Measurements from ENCODE around the gene GLRB. TPM values are rescaled to one million over a fixed set of nuclear protein-coding genes. Genes with fewer than 3 reads are reported as not detected.

Gene GLRB
- polyA plus RNA-seq, 2 of the 4 experiments (the other 2 are of a cell fraction): 1.8 to 3.1 TPM

GRCh38 chr4:157196046-157196445 is 120.1 kb downstream of the GLRB start:
- DNase-seq (ENCODE audit: low read depth in 1 of 2, low spot score in 1 of 2) (no peak), FAIRE-seq (no peak), ATAC-seq (no peak)
- WGBS (ENCODE audit: missing lambda C conversion rate): 30% methylated on average over 1 of the region's 1 CpG
- ChIA-PET CTCF (interaction anchor here (1.2 kb wide), 1 partner anchor 8 kb away, joined by 7 read pairs; no protein-coding TSS in a partner anchor), POLR2A (no interaction called here)
- H3K27ac ChIP-seq: no peak overlapping the region
- H3K4me1 ChIP-seq: no peaks in the 10 kb centered on the region
- H3K9me3 ChIP-seq: no peaks in the 10 kb centered on the region
- H3K4me2 ChIP-seq: no peak overlapping the region
- TF ChIP-seq CEBPB (IDR thresholded peaks at IDR 0.05): no peak
- no peak for TF ChIP-seq FOXS1 (CRISPR knock-in tag; IDR thresholded peaks at IDR 0.05)
- no peak for TF ChIP-seq BHLHE40 (IDR thresholded peaks at IDR 0.05; ENCODE audit: low read depth, low read length)
- TF ChIP-seq, protein P1, sequence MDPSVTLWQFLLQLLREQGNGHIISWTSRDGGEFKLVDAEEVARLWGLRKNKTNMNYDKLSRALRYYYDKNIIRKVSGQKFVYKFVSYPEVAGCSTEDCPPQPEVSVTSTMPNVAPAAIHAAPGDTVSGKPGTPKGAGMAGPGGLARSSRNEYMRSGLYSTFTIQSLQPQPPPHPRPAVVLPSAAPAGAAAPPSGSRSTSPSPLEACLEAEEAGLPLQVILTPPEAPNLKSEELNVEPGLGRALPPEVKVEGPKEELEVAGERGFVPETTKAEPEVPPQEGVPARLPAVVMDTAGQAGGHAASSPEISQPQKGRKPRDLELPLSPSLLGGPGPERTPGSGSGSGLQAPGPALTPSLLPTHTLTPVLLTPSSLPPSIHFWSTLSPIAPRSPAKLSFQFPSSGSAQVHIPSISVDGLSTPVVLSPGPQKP (IDR thresholded peaks at IDR 0.05; ENCODE audit: low read depth, low read length): no peak
- no peak for TF ChIP-seq SMC3 (IDR thresholded peaks at IDR 0.05)
- no peak for TF ChIP-seq PHF8 (IDR thresholded peaks at IDR 0.05; ENCODE audit: borderline replicate concordance, low read depth)
- TF ChIP-seq USF2 (IDR thresholded peaks at IDR 0.05): no peak
- TF ChIP-seq MAX (IDR thresholded peaks at IDR 0.05): no peak
- TF ChIP-seq POLR2AphosphoS2 (conservative IDR thresholded peaks at IDR 0.05; ENCODE audit: low read length): no peak
- no peak for TF ChIP-seq ATOH8 (CRISPR knock-in tag; IDR thresholded peaks at IDR 0.05; ENCODE audit: low read depth)
- no peak for TF ChIP-seq KDM1A (IDR thresholded peaks at IDR 0.05; ENCODE audit: low read depth)
- no peak for TF ChIP-seq EHF (CRISPR knock-in tag; IDR thresholded peaks at IDR 0.05)
- TF ChIP-seq EHMT2 (IDR thresholded peaks at IDR 0.05; ENCODE audit: low read depth): no peak
- TF ChIP-seq JUNB (IDR thresholded peaks at IDR 0.05): no peak
- H3K4me3 ChIP-seq: no peak overlapping the region

DNA sequence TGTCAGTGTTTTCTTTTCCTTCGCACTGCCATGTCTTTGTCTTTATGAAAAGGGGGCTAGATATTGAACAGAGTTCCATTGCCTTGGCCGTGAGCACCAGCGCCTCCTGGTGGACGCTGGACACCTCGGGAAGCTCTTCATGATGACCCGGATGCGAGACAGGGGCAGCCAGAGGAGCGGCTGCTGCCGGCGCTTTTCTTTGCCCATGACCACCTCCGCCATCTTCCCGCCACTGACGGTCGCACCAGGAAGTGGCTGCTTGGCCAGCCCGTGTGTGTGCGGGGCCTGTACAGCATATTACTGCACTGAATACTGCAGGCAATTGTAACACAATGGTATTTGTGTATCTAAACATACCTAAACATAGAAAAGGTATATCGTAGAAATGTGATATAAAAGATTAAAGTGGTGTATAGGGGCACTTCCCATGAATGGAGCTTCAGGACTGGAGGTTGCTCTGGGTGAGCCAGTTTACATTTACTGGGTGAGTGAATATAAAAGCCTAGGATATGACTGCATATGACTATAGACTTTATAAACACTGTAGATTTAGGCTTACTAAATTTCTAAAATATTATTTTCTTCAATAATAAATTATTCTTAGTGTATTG is 128.8 kb downstream of the GLRB start:
- DNase-seq (ENCODE audit: low read depth in 1 of 2, low spot score in 1 of 2) (peak; percentile 35 to 76), FAIRE-seq (no peak), ATAC-seq (peak; percentile 73 to 98)
- no peaks in the 10 kb centered on the region for H3K9me3 ChIP-seq
- ChIA-PET CTCF (interaction anchor here (0.8 to 1.2 kb wide), 3 partner anchors 9 to 774 kb away, joined by 3 to 7 read pairs (median 4); no protein-coding TSS in a partner anchor), POLR2A (no interaction called here)
- no peak overlapping the region for H3K4me3 ChIP-seq
- no peaks in the 10 kb centered on the region for H3K4me1 ChIP-seq
- 20% methylated on average over 14 of the region's 17 CpGs for WGBS (ENCODE audit: missing lambda C conversion rate)
- H3K4me2 ChIP-seq: peak overlapping the region; percentile 26; the same call in 2 of the 3 replicates
- TF ChIP-seq, protein P2, sequence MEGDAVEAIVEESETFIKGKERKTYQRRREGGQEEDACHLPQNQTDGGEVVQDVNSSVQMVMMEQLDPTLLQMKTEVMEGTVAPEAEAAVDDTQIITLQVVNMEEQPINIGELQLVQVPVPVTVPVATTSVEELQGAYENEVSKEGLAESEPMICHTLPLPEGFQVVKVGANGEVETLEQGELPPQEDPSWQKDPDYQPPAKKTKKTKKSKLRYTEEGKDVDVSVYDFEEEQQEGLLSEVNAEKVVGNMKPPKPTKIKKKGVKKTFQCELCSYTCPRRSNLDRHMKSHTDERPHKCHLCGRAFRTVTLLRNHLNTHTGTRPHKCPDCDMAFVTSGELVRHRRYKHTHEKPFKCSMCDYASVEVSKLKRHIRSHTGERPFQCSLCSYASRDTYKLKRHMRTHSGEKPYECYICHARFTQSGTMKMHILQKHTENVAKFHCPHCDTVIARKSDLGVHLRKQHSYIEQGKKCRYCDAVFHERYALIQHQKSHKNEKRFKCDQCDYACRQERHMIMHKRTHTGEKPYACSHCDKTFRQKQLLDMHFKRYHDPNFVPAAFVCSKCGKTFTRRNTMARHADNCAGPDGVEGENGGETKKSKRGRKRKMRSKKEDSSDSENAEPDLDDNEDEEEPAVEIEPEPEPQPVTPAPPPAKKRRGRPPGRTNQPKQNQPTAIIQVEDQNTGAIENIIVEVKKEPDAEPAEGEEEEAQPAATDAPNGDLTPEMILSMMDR (IDR thresholded peaks at IDR 0.05): peak; percentile 42
- peak; percentile 46 for TF ChIP-seq SMC3 (IDR thresholded peaks at IDR 0.05)
- peak; percentile 36 to 45; a peak in 4 of 5 replicates for TF ChIP-seq RAD21 (conservative IDR thresholded peaks at IDR 0.05 in 1 of 2, IDR thresholded peaks at IDR 0.05 in 1 of 2)
- no peak for TF ChIP-seq BHLHE40 (IDR thresholded peaks at IDR 0.05; ENCODE audit: low read depth, low read length)
- no peak overlapping the region for H3K27ac ChIP-seq

DNA sequence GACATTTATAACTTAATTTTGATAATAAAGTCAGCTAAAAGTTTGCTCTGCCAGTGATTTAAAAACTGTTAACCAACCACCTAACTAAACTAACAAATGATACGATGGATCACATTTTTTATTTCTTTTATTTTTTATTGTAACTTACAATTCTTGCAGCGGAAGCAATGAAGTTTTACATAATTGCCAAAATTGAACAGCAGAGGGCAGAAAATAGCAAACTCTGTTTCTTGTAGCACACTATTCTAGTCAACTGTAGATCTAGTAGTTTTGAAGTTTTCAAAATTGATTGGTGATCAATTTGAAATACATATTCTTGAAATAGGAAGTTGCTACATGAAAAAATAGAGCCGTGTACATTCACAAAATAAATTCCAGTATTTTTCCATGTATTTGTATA is 141.8 kb downstream of the GLRB start:
- ChIA-PET POLR2A (no interaction called here), CTCF (no interaction called here)
- ATAC-seq: no peak

More for the DNA sequence above, 141.8 kb downstream of the GLRB start:
- 6% methylated on average over 3 of the region's 3 CpGs for WGBS (ENCODE audit: missing lambda C conversion rate)
- Histone ChIP-seq H3K4me2 (no peak overlapping the region), H3K4me1 (0 out of 3 replicates have a peak, but pooled peaks cover 3% of the 10 kb centered on the region), H3K4me3 (no peak overlapping the region), H3K27ac (no peak overlapping the region), H3K9me3 (no peaks in the 10 kb centered on the region)
- no peak for FAIRE-seq
- DNase-seq (ENCODE audit: low read depth in 1 of 2, low spot score in 1 of 2): peak in 1 of 2 experiments; percentile 16
- TF ChIP-seq, protein P3, sequence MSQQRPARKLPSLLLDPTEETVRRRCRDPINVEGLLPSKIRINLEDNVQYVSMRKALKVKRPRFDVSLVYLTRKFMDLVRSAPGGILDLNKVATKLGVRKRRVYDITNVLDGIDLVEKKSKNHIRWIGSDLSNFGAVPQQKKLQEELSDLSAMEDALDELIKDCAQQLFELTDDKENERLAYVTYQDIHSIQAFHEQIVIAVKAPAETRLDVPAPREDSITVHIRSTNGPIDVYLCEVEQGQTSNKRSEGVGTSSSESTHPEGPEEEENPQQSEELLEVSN (IDR thresholded peaks at IDR 0.05; ENCODE audit: borderline replicate concordance, low read depth): no peak
- TF ChIP-seq POLR2A (IDR thresholded peaks at IDR 0.05; ENCODE audit: low read length): no peak
- TF ChIP-seq TP53 (CRISPR knock-in tag; IDR thresholded peaks at IDR 0.05): no peak
- TF ChIP-seq CHD4 (IDR thresholded peaks at IDR 0.05; ENCODE audit: borderline replicate concordance): no peak
- TF ChIP-seq, protein P2 (IDR thresholded peaks at IDR 0.05): peak; percentile 47
- TF ChIP-seq SMC3 (IDR thresholded peaks at IDR 0.05): peak; percentile 61
- TF ChIP-seq RAD21 (conservative IDR thresholded peaks at IDR 0.05 in 1 of 2, IDR thresholded peaks at IDR 0.05 in 1 of 2): peak; percentile 31 to 43; a peak in 4 of 5 replicates
- no peak for TF ChIP-seq MAX (IDR thresholded peaks at IDR 0.05)
- no peak for TF ChIP-seq CBX8 (IDR thresholded peaks at IDR 0.05)
- TF ChIP-seq SREBF2 (IDR thresholded peaks at IDR 0.05): no peak
- no peak for TF ChIP-seq EHF (CRISPR knock-in tag; IDR thresholded peaks at IDR 0.05)
